ENCODE data around the gene P4HB.

P4HB gene

GRCh38 chr17:81804559-81805399 is 55.6 kb downstream of the P4HB start:
- TF ChIP-seq, protein P1, sequence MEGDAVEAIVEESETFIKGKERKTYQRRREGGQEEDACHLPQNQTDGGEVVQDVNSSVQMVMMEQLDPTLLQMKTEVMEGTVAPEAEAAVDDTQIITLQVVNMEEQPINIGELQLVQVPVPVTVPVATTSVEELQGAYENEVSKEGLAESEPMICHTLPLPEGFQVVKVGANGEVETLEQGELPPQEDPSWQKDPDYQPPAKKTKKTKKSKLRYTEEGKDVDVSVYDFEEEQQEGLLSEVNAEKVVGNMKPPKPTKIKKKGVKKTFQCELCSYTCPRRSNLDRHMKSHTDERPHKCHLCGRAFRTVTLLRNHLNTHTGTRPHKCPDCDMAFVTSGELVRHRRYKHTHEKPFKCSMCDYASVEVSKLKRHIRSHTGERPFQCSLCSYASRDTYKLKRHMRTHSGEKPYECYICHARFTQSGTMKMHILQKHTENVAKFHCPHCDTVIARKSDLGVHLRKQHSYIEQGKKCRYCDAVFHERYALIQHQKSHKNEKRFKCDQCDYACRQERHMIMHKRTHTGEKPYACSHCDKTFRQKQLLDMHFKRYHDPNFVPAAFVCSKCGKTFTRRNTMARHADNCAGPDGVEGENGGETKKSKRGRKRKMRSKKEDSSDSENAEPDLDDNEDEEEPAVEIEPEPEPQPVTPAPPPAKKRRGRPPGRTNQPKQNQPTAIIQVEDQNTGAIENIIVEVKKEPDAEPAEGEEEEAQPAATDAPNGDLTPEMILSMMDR (IDR thresholded peaks at IDR 0.05) = no peak

GRCh38 chr17:81803728-81804558 is 56.4 kb downstream of the P4HB start, which contains the start of gene GCGR:
Gene GCGR (plus strand): TSS chr17:81804150. CDS start chr17:81809019, 4,869 bp downstream.
- TF ChIP-seq, protein P1 (IDR thresholded peaks at IDR 0.05) = no peak

DNA sequence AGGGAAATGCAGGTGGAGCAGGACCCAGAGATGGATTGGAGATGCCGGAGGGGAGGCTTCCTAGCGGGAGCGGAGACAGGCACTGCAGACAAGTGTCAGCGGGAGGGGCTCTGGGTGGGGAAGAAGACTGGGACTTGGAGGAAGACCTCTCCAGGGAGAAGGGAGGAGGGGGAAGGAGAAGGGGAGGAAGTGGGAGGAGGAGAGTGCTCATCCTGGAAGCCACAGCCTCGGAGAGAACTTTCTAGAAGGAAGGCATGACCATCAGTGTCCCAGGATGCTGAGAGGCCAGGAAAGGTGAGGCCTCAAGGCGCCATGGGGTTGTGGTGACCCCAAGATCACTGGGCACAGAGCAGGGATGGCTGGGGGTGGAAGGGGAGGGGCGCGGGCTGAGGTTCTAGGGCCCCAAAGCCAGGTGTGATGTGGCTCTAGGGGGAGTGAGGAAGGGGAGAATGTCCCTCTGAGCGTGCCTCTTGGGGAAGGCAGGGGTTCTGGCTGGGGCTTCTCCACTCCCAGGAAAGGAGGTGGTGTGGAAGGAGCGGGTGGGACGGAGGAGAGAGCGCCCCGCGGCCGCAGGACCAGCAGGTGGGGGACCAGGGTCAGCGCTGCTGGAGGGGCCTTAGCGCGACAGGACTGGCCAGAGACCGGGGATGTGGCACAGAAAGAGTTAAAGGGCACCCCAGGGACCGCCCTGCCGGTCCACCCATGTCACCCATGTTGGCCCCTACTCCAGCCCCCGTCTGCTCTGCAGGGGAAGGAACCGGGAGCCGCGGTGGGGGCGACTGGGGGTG is 57.3 kb downstream of the P4HB start:
- TF ChIP-seq, protein P1 (IDR thresholded peaks at IDR 0.05) = no peak

GRCh38 chr17:81802048-81802758 is 58.1 kb downstream of the P4HB start:
- TF ChIP-seq, protein P1 (IDR thresholded peaks at IDR 0.05) = no peak

DNA sequence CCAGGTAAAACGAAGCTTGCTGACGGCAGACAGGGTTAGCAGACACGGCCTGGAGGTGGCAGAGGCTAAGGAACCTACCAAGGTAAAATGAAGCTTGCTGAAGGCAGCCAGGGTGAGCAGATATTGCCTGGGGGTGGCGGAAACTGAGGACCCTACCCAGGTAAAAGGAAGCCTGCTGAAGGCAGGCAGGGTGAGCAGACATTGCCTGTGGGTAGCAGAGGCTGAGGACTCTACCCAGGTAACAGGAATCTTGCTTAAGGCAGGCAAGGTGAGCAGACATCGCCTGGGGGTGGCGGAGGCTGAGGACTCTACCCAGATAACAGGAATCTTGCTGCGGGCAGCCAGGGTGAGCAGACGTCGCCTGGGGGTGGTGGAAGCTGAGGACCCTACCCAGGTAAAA is 59.0 kb downstream of the P4HB start:
- TF ChIP-seq, protein P1 (IDR thresholded peaks at IDR 0.05) = no peak

DNA sequence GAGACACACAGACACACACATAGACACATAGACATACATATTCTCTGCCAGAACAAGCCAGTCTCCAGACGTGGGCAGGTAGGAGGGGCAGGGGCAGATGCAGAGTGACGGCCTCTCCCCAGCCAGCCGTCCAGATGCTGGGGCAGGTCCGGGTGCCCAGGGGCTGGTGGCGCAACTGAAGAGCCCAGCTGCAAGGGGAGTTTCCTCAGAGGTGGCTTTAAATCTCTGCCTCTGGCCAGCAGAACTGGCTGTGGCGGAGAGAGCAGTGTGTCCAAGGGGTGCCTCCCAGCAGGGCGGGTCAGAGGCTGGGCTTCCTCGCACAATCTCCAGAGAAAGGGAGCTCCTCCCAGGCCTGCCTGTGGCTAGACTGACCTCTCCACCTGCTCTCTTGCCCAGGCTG is 65.8 kb downstream of the P4HB start:
- TF ChIP-seq, protein P1 (IDR thresholded peaks at IDR 0.05) = no peak

Measured in LNCAP (cell line).